GM23248 (cell line): ENCODE measurements around the gene ADCY1. TPM values are rescaled to one million over a fixed set of nuclear protein-coding genes. Genes with fewer than 3 reads are reported as not detected.

Source experiments
- DNase-seq: peaks from one replicate; pipeline ENCODE4 v3.0.0-alpha.2; 2015
- H2AFZ ChIP-seq: fragments of 200-600 bp; sonication (generic); 2 replicates; pipeline ENCODE4 v1.6.1; 2016; ENCODE audit warnings: antibody characterized with exemption
- H3F3A ChIP-seq: fragments of 200-600 bp; sonication (generic); 2 replicates; pipeline ENCODE4 v1.6.1; 2016; ENCODE audit warnings: mild to moderate bottlenecking, antibody characterized with exemption, mixed run types; ENCODE audit not compliant: insufficient read depth
- H3K27ac ChIP-seq: fragments of 200-600 bp; sonication (generic); 2 replicates; pipeline ENCODE4 v1.5.1; 2016; ENCODE audit warnings: mild to moderate bottlenecking
- H3K27me3 ChIP-seq: fragments of 200-600 bp; sonication (generic); replicated peaks from 2 replicates; pipeline ENCODE4 v1.6.1; 2016; ENCODE audit warnings: mild to moderate bottlenecking; ENCODE audit not compliant: insufficient read depth
- H3K36me3 ChIP-seq: fragments of 200-600 bp; sonication (generic); 2 replicates; pipeline ENCODE4 v1.6.1; 2016; ENCODE audit warnings: low read depth, mild to moderate bottlenecking
- H3K4me1 ChIP-seq: fragments of 200-600 bp; sonication (generic); 2 replicates; pipeline ENCODE4 v1.6.1; 2016; ENCODE audit warnings: mild to moderate bottlenecking; ENCODE audit not compliant: insufficient read depth
- H3K4me2 ChIP-seq: fragments of 200-600 bp; sonication (generic); one replicate; pipeline ENCODE4 v1.6.1; 2016; ENCODE audit warnings: mild to moderate bottlenecking; ENCODE audit not compliant: unreplicated experiment
- H3K4me3 ChIP-seq: fragments of 200-600 bp; sonication (generic); 2 replicates; pipeline ENCODE4 v1.5.1; 2016; ENCODE audit warnings: mild to moderate bottlenecking
- H3K79me2 ChIP-seq: fragments of 200-600 bp; sonication (generic); 2 replicates; pipeline ENCODE4 v1.6.1; 2016; ENCODE audit warnings: mild to moderate bottlenecking; ENCODE audit not compliant: insufficient read depth
- H3K9ac ChIP-seq: fragments of 200-600 bp; sonication (generic); 2 replicates; pipeline ENCODE4 v1.6.1; 2016; ENCODE audit warnings: mild to moderate bottlenecking
- H3K9me2 ChIP-seq: fragments of 200-600 bp; sonication (generic); 2 replicates; pipeline ENCODE4 v1.6.1; 2016; ENCODE audit warnings: mixed run types, mild to moderate bottlenecking, moderate library complexity; ENCODE audit not compliant: insufficient read depth
- H3K9me3 ChIP-seq: fragments of 200-600 bp; sonication (generic); one replicate; pipeline ENCODE4 v1.6.1; 2017; ENCODE audit warnings: low read depth
- H4K20me1 ChIP-seq: fragments of 200-600 bp; sonication (generic); 2 replicates; pipeline ENCODE4 v1.6.0; 2016; ENCODE audit not compliant: insufficient read depth
- EZH2 ChIP-seq: fragments of 200-600 bp; sonication (generic); IDR thresholded peaks from 2 replicates; pipeline ENCODE4 v1.6.1; 2018; ENCODE audit warnings: antibody characterized with exemption, mild to moderate bottlenecking; ENCODE audit not compliant: insufficient read depth, poor library complexity, severe bottlenecking
- EZH2phosphoT487 ChIP-seq: fragments of 200-600 bp; sonication (generic); IDR thresholded peaks from 2 replicates; pipeline ENCODE4 v1.6.1; 2018; ENCODE audit warnings: antibody characterized with exemption, moderate library complexity, mild to moderate bottlenecking, low read depth; ENCODE audit not compliant: insufficient read depth
- WGBS, 2 experiments: methylation state at CpG; one replicate each; pipeline ENCODE4 v1.1.6; 2015 to 2017; ENCODE audit warnings: low lambda C conversion rate in 2 of 2, low coverage in 1 of 2; ENCODE audit errors: missing lambda C conversion rate in 2 of 2; 5-methylcytosine and 5-hydroxymethylcytosine counted together
- in situ Hi-C: fragments of 300-500 bp; cut with MboI; formaldehyde crosslinking; loops from 2 replicates; pipeline ENCODE4 v1.15.0; 2020
- polyA plus RNA-seq: library from polyadenylated mRNA; unstranded; fragments of >200 nt; fragmentation: Nextera tagmentation; extraction: Ambion mirVana; gene quantifications from 2 replicates; pipeline ENCODE4 v1.2.1, GENCODE V29; 2016
- total RNA-seq: library from RNA; depleted of rRNA; stranded (reverse); fragments of >200 nt; shearing (Covaris generic); gene quantifications from 2 replicates; pipeline ENCODE4 v1.2.3, GENCODE V29; 2014

Gene ADCY1
- total and polyA plus RNA-seq, 2 experiments from 2014 or later, result 0.11 TPM; not detected in 1

DNA sequence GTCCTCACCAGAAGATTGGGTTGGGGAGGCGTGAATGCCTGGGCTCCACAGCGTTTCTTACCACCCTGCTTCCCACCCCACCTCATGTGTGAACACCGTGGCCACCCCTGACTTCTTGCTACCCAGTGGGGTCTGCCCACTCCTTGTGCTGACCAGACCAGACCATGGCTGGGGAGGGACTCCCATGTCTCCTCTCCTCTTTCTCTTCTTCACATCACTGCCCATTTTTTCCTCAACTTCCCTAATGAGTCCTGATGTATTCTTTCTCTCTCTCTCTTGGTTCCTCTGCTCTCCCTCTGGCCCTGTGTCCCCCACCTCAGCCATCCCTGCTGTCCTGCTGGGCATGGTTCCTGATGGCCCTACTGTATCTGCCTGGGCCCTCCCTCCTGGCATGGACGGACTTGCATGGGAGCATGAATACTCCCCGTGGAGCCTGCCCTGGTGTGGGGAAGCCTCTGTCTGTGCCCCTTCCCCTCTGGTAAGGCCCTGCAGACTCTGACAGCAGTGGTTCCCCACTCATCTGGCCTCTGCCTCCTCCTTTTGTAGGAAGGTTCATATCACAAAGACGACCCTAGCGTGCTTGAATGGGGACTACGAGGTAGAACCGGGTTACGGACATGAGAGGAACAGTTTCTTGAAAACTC lies 85.5 kb downstream of the ADCY1 start:
- Histone ChIP-seq H3K9me2 (no peaks in the 10 kb centered on the region), H2AFZ (no peak overlapping the region), H3K9ac (no peak overlapping the region), H3K4me1 (no peaks in the 10 kb centered on the region), H3K36me3 (no peaks in the 10 kb centered on the region), H3K4me3 (no peak overlapping the region), H3K9me3 (no peaks in the 10 kb centered on the region), H4K20me1 (no peaks in the 10 kb centered on the region), H3K27ac (no peak overlapping the region), H3K79me2 (no peaks in the 10 kb centered on the region), H3K27me3 (peaks cover 6% of the 10 kb centered on the region; the same call in 1 of the 2 replicates), H3F3A (no peaks in the 10 kb centered on the region), H3K4me2 (no peak overlapping the region)
- in situ Hi-C loops, result loop anchor here (25.0 kb wide), 1 partner anchor 203 kb away; the partner anchor contains the start of gene CCDC201
- 73 to 74% methylated on average over 10 of the region's 10 CpGs for WGBS, 2 experiments
- TF ChIP-seq EZH2 (no peak), EZH2phosphoT487 (no peak)
- DNase-seq, result no peak

DNA sequence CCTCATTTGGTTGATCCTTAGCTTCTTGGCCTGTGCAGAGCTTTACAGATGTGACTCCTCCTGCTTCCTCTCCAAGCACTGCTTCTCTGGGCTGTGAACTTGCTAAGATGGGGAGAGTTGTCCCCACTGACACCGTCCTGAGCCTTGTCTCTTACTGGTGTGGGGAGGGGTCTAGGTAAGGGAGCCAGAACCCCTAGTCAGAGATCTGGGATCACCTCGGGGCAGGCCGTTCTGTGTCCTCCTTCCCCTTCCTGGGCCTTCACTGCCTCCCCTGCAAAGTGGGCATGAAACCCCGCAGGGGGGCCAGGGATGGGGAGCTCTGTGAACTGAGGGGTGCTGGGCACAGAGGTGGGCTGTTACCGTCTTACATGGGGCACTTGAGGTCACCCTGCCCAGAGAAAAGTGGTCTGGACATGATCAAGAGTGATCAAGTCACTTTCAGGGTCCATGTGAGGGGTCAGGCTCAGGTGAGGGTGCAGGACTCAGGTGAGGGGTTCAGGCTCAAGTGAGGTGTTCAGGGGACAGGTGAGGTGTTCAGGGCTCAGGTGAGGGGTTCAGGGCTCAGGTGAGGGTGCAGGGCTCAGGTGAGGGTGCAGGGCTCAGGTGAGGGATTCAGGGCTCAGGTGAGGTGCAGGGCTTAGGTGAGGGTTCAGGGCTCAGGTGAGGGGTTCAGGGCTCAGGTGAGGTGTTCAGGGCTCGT lies 86.2 kb downstream of the ADCY1 start:
- Histone ChIP-seq H3K79me2 (no peaks in the 10 kb centered on the region), H3K27ac (no peak overlapping the region), H3K27me3 (peaks cover 2% of the 10 kb centered on the region; the same call in 1 of the 2 replicates), H3F3A (no peaks in the 10 kb centered on the region), H3K4me2 (no peak overlapping the region), H3K9me2 (no peaks in the 10 kb centered on the region), H2AFZ (no peak overlapping the region), H3K9ac (no peak overlapping the region), H3K4me3 (no peak overlapping the region), H3K36me3 (no peaks in the 10 kb centered on the region), H3K4me1 (no peaks in the 10 kb centered on the region), H4K20me1 (no peaks in the 10 kb centered on the region), H3K9me3 (no peaks in the 10 kb centered on the region)
- TF ChIP-seq EZH2phosphoT487 (no peak), EZH2 (no peak)
- in situ Hi-C loops, result loop anchor here (25.0 kb wide), 1 partner anchor 202 kb away; the partner anchor contains the start of gene CCDC201
- 43 to 52% methylated on average over 6 of the region's 6 CpGs for WGBS, 2 experiments
- no peak for DNase-seq

DNA sequence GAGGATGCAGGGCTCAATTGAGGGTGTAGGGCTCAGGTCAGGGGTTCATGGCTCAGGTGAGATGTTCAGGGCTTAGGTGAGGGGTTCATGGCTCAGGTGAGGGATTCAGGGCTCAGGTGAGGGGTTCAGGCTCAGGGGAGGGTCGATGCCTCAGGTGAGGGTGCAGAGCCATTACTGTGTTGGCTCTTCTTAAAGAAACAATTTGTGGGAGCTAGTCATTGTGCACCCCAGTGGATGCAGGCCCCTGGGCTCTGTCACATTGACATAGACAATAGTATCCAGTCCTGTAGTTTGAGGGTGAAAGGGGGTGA lies 86.7 kb downstream of the ADCY1 start:
- H2AFZ ChIP-seq, result no peak overlapping the region
- no peak overlapping the region for H3K9ac ChIP-seq
- H3K4me2 ChIP-seq, result no peak overlapping the region
- no peaks in the 10 kb centered on the region for H3K4me1 ChIP-seq
- no peaks in the 10 kb centered on the region for H3K27me3 ChIP-seq
- H4K20me1 ChIP-seq, result no peaks in the 10 kb centered on the region
- no peak for TF ChIP-seq EZH2phosphoT487
- no peak for TF ChIP-seq EZH2
- H3K79me2 ChIP-seq, result no peaks in the 10 kb centered on the region
- H3K27ac ChIP-seq, result no peak overlapping the region
- no peaks in the 10 kb centered on the region for H3K9me3 ChIP-seq
- no peak overlapping the region for H3K4me3 ChIP-seq
- in situ Hi-C loops, result loop anchor here (25.0 kb wide), 1 partner anchor 201 kb away; the partner anchor contains the start of gene CCDC201
- DNase-seq, result no peak
- H3K36me3 ChIP-seq, result no peaks in the 10 kb centered on the region
- H3F3A ChIP-seq, result no peaks in the 10 kb centered on the region
- 41 to 44% methylated on average over 1 of the region's 1 CpG for WGBS, 2 experiments
- no peaks in the 10 kb centered on the region for H3K9me2 ChIP-seq

DNA sequence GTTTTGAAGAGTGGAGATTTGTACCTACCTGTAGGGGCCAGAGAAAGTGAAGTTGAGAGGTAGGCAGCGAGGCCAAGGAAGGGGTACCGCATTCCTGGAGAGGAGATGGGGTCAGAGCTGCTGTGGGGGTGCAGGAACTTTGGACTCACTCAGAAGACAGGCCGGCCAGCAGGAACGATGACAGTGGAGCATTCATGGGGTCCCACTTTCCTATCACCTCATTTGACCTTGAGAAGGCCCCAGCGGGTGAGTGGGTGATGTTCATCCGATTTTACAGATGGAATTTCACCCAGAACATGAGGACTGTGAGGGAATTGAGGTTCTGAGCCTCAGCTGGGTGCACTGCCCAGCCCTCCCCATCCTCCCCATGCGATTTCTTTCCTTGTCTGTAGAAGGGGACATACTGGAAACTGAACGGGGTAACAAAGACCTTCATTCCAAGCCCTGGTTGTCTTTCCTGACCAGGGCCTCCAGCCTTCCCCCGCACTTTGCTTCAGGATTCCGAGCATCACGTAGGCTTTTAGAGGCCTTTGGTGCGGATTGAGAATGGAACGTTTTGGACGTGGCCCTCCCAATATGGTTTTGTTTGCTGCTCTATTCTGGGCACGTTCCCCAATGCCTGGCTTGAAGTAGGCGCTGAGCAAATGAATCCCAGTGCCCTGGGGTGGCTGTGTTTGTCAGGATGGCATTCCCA lies 87.3 kb downstream of the ADCY1 start:
- Histone ChIP-seq H3K4me1 (no peaks in the 10 kb centered on the region), H3K9me2 (no peaks in the 10 kb centered on the region), H2AFZ (no peak overlapping the region), H3K79me2 (no peaks in the 10 kb centered on the region), H3K9me3 (no peaks in the 10 kb centered on the region), H3K27ac (no peak overlapping the region), H3K4me3 (no peak overlapping the region), H3K9ac (no peak overlapping the region), H4K20me1 (no peaks in the 10 kb centered on the region), H3K36me3 (no peaks in the 10 kb centered on the region), H3K27me3 (no peaks in the 10 kb centered on the region), H3K4me2 (no peak overlapping the region), H3F3A (no peaks in the 10 kb centered on the region)
- WGBS, 2 experiments, result 69 to 78% methylated on average over 16 of the region's 16 CpGs
- TF ChIP-seq EZH2phosphoT487, result no peak
- no peak for TF ChIP-seq EZH2
- in situ Hi-C loops, result loop anchor here (25.0 kb wide), 1 partner anchor 201 kb away; the partner anchor contains the start of gene CCDC201
- no peak for DNase-seq
